HG03066 (cell line): ENCODE measurements around the gene RTN4RL1.

Experiments used
- ATAC-seq: cut with Tn5 transposase; IDR thresholded peaks from one replicate; pipeline ENCODE4 v1.9.1; 2021; ENCODE audit warnings: low read depth; ENCODE audit not compliant: unreplicated experiment

Gene RTN4RL1

DNA sequence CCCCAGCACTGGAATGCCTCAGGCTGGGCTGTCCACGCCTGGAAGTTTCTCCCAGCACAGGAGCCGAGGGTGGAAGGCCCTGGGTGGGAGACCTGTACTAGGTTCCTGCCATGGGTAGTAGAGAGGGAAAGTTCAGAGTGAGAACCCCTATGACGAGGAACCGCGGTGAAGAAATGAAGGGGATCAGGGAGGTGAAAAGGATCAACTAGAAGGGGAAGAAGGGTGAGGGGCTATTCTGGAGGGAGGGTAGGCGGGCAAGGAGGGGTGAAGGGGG is 35.2 kb upstream of the RTN4RL1 start:
- no peak for ATAC-seq

DNA sequence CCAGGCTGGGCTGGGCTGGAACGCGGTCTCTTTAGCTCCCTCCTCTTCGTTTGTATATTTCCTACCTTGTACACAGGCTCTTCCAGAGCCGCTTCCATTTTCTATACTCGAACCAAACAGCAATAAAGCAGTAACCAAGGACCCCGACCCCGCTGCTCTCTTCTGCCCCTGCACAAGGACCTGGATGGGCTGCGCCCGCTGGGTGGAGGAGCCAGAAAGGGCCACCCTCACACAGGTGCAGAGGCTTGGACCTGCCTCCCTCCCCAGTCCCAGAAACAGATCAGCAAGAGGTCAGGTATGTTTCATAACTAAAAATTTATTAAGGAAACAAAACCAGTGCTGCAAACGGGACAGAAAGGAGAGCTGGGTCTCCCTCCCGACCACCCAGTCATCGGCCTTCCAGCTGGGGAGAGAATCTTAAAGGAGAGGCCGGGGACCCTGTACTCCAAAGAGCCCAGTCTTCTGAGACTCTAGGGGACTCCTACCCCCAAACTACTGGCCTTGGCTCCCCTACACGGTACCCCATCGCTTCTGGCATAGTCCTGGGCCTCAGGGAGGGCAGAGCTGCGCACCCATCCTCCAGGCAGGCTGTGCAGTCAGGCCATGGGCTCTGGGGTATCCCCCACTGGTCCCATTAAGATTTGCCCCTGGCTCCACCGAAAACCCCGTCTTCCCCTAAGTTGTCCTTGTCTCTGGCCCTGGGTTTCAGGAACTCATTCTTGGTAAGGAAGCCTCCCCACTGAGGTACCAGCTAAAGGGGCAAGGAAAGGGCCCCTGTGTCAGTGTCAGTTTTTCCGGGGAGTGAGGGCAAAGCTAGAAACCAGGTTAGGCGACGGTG is 34.6 kb upstream of the RTN4RL1 start:
- ATAC-seq = no peak

DNA sequence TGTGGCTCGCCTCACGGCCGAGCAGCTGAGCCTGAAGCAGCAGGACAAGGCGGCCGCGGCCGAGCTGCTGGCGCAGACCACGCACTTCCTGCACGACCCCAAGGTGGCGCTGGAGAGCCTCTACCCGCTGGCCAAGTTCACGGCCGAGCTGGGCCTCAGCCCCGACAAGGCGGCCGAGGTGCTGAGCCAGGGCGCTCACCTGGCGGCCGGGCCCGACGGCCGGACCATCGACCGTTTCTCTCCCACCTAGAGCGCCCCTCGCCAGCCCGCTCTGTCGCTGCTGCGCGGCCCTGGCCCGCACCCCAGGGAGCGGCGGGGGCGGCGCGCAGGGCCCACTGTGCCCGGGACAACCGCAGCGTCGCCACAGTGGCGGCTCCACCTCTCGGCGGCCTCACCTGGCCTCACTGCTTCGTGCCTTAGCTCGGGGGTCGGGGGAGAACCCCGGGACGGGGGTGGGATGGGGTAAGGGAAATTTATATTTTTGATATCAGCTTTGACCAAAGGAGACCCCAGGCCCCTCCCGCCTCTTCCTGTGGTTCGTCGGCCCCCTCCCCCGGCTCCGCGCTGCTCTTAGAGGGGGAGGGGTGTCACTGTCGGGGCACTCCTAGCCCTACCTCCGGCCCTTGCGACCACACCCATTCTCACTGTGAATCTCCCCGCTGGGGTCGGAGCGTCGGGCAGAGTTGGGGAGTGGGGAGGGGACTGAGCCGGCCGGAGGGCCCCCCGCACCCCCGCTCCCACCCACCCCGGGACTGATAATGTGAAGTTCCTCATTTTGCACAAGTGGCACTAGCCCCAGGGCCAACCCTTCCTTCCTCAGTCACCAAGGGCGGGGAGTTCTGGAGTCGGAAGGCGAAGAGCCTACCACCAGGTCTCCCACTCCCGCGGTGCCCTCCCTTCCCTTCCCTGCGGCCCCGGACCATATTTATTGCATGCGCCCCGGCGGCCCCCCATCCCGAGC is 33.7 kb upstream of the RTN4RL1 start:
- no peak for ATAC-seq

DNA sequence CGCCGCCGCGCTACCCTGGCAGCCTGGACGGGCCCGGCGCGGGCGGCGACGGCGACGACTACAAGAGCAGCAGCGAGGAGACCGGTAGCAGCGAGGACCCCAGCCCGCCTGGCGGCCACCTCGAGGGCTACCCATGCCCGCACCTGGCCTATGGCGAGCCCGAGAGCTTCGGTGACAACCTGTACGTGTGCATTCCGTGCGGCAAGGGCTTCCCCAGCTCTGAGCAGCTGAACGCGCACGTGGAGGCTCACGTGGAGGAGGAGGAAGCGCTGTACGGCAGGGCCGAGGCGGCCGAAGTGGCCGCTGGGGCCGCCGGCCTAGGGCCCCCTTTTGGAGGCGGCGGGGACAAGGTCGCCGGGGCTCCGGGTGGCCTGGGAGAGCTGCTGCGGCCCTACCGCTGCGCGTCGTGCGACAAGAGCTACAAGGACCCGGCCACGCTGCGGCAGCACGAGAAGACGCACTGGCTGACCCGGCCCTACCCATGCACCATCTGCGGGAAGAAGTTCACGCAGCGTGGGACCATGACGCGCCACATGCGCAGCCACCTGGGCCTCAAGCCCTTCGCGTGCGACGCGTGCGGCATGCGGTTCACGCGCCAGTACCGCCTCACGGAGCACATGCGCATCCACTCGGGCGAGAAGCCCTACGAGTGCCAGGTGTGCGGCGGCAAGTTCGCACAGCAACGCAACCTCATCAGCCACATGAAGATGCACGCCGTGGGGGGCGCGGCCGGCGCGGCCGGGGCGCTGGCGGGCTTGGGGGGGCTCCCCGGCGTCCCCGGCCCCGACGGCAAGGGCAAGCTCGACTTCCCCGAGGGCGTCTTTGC is 32.8 kb upstream of the RTN4RL1 start:
- no peak for ATAC-seq

DNA sequence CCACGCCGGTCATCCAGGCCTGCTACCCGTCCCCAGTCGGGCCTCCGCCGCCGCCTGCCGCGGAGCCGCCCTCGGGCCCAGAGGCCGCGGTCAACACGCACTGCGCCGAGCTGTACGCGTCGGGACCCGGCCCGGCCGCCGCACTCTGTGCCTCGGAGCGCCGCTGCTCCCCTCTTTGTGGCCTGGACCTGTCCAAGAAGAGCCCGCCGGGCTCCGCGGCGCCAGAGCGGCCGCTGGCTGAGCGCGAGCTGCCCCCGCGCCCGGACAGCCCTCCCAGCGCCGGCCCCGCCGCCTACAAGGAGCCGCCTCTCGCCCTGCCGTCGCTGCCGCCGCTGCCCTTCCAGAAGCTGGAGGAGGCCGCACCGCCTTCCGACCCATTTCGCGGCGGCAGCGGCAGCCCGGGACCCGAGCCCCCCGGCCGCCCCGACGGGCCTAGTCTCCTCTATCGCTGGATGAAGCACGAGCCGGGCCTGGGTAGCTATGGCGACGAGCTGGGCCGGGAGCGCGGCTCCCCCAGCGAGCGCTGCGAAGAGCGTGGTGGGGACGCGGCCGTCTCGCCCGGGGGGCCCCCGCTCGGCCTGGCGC is 32.1 kb upstream of the RTN4RL1 start:
- no peak for ATAC-seq

DNA sequence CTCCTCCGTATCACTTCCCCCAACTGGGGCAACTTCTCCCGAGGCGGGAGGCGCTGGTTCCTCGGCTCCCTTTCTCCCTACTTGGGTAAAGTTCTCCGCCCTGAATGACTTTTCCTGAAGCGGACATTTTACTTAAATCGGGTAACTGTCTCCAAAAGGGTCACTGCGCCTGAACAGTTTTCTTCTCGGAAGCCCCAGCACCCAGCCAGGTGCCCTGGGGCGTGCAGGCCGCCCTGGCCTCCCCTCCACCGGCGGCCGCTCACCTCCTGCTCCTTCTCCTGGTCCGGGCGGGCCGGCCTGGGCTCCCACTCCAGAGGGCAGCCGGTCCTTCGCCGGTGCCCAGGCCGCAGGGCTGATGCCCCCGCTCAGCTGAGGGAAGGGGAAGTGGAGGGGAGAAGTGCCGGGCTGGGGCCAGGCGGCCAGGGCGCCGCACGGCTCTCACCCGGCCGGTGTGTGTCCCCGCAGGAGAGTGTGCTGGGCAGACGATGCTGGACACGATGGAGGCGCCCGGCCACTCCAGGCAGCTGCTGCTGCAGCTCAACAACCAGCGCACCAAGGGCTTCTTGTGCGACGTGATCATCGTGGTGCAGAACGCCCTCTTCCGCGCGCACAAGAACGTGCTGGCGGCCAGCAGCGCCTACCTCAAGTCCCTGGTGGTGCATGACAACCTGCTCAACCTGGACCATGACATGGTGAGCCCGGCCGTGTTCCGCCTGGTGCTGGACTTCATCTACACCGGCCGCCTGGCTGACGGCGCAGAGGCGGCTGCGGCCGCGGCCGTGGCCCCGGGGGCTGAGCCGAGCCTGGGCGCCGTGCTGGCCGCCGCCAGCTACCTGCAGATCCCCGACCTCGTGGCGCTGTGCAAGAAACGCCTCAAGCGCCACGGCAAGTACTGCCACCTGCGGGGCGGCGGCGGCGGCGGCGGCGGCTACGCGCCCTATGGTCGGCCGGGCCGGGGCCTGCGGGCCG is 31.4 kb upstream of the RTN4RL1 start:
- no peak for ATAC-seq

DNA sequence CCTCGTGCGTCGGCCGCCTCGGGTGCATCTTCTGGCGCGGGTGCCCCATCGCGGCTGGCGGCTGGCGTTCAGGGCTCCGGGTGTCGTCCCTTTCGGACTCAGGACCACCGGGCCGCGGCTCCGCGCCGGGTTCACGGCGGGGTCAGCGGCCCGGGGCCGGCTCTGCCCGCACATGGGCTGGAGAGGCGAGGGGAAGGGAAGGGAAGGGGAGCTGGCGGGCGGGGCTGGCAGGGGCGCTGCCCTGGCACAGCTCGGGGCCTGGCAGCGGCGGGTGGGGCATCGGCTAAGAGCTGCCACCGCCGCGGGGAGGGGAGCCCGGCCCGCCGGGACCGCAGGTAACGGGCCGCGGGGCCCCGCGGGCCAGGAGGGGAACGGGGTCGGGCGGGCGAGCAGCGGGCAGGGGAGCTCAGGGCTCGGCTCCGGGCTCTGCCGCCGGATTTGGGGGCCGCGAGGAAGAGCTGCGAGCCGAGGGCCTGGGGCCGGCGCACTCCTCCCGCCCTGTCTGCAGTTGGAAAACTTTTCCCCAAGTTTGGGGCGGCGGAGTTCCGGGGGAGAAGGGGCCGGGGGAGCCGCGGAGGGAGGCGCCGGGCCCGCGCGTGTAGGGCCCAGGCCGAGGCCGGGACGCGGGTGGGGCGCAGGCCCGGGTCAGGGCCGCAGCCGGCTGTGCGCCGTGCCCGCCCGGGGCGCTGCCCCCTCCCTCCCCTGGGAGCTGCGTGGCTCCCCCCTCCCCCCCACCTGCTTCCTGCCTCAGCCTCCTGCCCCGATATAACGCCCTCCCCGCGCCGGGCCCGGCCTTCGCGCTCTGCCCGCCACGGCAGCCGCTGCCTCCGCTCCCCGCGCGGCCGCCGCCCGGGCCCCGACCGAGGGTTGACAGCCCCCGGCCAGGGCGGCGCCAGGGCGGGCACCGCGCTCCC is 30.4 kb upstream of the RTN4RL1 start:
- ATAC-seq = no peak

DNA sequence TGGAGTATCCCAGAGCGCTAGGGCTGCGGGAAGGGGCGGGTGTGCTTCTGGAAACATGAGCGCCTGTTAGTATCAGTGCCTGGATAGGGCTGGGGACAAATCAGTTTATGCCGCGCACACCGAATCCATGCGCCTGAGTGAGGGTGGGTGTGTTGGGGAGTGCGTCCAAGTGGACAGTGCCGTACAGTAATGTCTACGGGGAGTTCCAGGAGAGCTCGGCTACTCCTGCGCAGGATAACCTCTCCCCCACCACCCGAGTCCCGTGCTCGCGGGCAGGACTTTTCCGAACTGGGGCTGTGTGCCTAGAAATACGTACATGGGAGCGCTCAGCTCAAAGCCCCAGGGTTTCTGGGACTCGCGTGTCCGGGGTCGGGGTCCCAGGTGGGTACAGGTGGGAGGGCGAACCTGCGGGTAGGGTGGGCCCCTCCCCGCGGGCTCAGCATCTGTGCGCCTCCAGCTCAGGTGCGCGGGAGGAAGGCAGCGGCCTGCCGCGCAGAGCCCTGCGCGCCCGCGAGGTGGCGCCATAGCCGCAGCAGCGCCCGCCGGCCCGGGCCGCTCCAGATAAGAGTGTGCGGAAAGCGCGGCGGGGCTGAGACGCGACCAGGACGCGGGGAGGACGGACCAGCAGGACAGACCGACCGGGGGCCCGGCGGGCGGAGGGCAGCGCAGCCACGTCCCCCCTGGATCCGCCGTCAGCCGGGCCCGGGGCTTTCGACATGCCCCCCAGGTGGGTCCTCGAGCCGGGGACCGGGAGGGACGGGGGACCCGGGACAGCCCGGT is 29.6 kb upstream of the RTN4RL1 start, which contains the start of gene HIC1:
Gene HIC1, plus strand, starts transcription at position 592 of the 780 bp plus-strand sequence. CDS start 1,588 bp downstream, outside the sequence.
- no peak for ATAC-seq

DNA sequence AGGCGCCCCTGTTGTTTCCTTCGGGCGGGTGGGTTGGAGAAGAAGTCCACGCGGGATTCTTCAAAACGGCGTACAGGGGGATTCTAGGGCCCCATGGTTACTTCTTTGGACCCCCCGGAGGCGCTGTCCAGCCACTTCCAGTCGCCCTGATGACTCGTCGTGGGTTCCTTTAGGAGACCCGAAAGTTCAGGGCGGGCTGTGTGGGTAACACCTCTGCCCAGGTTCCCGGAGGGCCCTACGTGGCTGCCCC is 29.1 kb upstream of the RTN4RL1 start:
- no peak for ATAC-seq

DNA sequence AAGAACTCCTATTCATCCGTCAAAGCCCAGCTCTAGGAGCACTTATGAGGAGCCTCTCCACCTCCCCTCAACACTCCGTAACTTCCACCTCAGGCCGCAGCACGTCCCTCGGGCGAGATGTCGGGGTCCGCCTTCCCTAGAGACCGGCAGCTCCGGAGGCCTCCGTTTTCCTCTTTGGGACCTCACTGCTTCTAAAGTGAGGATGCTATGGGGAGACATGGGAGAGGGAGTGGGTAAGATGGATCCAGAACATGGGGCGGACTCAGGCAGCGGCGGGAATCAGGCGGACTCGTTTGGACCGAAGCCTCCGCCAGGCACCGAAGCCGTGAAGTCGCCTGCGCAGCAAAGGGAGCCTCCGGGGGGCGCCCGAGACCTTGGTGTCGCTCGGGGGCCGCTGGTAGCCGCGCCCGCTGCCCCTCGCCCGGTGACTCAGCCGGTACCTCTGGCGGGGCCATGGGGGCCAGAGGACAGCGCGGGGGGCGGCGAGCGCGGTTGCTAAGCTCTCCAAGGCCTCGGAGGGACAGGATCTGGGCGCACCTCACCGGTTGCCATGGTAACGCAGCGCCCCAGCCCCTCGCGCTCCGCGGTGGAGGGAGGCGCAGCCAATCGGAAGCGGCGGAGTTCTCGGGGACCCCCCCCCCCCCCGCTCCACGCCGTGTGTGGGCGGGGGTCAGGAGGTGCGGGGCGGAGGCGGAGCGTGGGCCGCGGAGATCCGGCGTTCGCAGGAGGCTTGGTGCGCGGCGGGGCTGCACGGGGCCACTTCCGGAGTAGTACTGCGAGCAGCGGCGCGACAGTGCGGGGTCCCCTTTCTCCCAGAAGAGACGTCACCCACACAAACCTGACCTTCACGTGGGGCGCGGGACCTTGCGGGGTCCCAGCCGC is 28.5 kb upstream of the RTN4RL1 start:
- ATAC-seq = no peak

DNA sequence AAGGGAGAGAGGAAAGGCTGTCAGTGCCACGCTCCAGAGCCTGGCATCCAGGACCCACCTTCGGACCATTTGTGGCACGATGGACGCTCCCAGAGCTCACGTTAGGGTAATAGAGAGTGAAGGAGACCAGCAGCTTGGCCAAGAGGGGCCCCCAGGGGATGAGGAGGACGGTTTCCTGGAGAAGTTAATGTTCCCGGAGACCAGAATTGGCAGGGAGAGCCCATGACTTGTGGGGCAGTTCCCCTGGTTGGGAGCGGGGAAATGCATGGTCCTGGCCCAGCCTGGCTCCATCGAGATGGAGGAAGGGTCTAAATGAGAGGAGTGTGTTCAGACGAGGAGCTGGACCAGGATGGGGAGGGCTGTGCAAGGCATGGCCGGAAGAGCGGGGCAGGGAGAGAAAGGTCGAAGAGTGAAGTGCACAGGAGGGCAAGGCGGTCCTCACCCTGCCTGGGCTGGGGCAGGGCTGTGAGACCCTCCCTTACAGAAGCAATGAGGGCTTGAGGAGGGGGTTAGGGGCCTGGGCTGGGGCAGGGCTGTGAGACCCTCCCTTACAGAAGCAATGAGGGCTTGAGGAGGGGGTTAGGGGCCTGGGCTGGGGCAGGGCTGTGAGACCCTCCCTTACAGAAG is 26.9 kb upstream of the RTN4RL1 start:
- ATAC-seq = no peak

DNA sequence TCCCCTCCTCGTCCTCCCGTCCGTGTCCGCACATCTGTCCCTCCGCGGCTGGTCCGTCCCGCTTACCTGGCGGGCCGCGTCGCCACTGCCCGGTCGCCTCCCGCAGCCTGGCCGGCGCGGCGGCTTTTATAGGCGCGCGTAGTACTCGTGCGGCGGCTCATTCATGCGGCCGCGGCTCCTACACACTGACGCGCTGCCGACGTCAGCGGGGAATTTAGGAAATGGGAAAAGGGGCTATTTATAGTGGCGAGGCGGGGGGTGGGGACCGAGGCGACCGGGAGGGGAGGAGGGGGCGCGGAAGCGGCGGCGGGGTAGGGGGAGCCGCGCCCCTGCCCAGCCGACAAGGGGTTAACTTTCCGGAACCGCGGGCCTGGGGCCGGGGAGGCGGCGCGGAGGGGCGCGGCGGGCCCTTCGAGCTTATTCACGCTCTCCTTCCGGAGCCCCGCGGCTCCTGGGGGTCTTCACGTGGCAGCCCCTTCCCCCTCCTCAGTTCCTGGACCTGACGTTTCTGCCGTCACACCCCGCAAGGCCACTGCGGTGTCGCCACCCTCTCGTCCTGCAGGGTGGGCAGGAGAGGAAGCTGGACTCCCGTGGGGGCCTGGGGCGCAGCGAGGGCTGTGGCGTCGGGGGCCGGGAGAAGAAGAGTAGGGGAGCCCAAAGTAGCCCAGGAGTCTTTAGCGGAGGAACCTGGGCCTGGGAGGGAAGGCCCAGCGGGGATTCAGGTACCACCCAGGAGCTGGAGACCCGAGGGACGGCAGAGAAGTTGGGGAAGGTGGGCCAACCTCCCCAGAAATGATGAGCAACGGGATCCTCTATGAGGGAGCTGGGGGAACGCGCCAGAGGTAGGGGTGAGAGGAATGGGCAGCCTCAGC is 26.2 kb upstream of the RTN4RL1 start:
- ATAC-seq = no peak

DNA sequence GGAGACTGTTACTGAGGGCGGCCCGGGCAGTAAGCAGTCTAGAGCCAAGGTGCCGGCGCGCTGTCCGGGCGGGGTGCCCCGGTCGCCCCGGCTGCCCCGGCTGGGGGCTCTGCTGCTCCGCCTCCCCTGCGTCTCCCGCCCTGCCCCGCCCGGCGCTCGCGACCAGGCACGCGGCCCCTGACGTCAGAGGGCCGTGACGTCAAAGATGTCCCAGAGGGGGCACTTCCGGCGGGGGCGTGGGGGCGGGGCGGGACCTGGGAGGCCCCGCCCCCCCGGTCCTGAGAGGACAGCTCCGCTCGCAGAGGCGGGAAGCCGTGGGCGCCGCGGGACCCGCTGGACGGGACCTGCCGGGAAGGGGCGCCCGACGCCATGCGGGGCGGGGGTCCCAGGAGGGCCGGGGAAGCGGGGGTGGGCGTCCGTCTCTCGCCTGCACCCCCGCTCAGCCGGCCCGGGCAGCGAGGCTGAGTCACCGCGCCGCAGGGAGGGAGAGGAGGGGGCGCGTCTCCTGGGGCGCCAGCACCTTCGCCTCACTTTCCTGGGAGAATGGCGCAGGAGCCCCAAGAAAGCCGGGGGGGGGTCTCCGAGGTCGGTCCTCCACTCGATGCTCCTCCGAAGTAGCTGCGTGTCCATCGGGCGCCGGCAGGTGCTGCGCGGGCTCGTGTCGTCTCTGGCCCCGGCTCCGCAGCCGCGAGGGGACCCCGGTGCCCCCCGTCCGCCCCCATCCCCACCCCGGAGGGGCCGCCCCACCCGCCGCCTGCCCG is 25.3 kb upstream of the RTN4RL1 start:
- peak; percentile 14 for ATAC-seq

DNA sequence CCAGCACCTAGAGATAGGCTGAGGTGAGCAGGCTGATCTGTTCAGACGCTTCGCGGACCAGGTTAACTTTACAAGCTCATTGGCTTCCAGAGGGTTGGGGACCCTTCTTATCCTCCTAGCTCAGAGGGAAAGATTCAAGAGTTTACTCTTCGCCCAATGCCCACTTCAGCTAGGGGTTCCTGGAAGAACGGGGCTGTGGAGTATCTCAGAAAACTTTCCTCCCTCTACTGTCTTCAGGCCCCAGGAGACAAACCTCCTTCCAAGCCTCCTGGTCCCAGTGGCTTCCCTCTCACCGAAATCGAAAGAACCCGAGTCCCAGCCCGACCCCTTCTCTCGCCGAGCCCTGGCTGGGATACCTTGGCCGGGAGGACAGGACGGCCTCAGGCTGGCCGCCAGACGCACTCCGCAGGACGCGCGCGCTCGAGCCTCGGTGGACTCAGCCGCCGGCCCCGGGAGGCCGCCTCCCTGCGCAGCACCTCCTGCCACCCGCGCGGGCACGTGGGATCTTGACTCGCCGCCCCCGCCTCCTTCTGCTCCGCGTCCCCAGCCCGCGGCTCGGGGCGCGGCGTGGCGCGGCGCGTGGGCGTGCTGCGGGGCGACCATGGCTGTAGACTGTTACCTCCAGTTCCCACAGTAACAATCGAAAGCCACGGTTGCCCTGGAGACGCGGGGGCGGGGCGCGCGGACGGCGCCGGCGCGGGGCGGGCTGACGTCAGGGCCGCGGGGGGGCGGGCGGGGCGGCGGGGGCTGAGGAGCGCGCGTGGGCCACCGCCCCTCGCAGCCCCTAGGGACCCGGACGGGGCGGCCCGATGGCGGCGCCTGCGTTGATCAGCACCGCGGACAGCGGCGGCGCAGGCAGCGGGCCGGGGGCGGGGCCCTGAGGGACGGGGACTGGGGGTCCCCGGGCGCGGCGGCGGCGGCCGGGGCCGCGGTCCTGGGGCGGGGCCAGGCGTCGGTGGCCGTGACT is 24.5 kb upstream of the RTN4RL1 start:
- peak; percentile 39 for ATAC-seq
